HepG2 (cell line): ENCODE data around the gene SLC22A14. TPM values are rescaled to one million over a fixed set of nuclear protein-coding genes. Genes with fewer than 3 reads are reported as not detected.

ENCODE experiments used
- AKAP8 ChIP-seq: sonication (generic); formaldehyde crosslinking; IDR thresholded peaks from 2 replicates; pipeline ENCODE4 v1.5.1; 2020; ENCODE audit warnings: mild to moderate bottlenecking, missing genetic modification reagents
- BCL3 ChIP-seq: sonication (generic); formaldehyde crosslinking; IDR thresholded peaks from 2 replicates; pipeline ENCODE4 v1.5.1; 2020; ENCODE audit warnings: mild to moderate bottlenecking, missing genetic modification reagents, moderate library complexity
- FOXJ3 ChIP-seq: sonication (generic); formaldehyde crosslinking; IDR thresholded peaks from 2 replicates; pipeline ENCODE4 v1.4.0; 2020; ENCODE audit warnings: missing genetic modification reagents, mild to moderate bottlenecking, borderline replicate concordance
- HDAC1 ChIP-seq: sonication (generic); formaldehyde crosslinking; IDR thresholded peaks from 2 replicates; pipeline ENCODE4 v1.5.1; 2020; ENCODE audit warnings: mild to moderate bottlenecking, missing genetic modification reagents
- KLF16 ChIP-seq, 2 experiments: sonication (generic) in 1 of 2; formaldehyde crosslinking in 1 of 2; IDR thresholded peaks; 2 replicates each; pipeline versions ENCODE4 v1.6.1 to v1.8.0; 2016 to 2023; ENCODE audit warnings: missing genetic modification reagents in 2 of 2, missing compliant biosample characterization in 1 of 2
- LCORL ChIP-seq, 2 experiments: fragments of 450-650 bp in 1 of 2; sonication (generic) in 1 of 2; formaldehyde crosslinking in 1 of 2; IDR thresholded peaks; 2 replicates each; pipeline versions ENCODE4 v1.5.0 to v1.6.1; 2017 to 2020; ENCODE audit warnings: antibody characterized with exemption in 1 of 2, missing genetic modification reagents in 1 of 2
- MTF1 ChIP-seq: sonication (generic); formaldehyde crosslinking; IDR thresholded peaks from 2 replicates; pipeline ENCODE4 v1.5.0; 2020; ENCODE audit warnings: missing genetic modification reagents
- ZFP41 ChIP-seq: sonication (generic); formaldehyde crosslinking; IDR thresholded peaks from 2 replicates; pipeline ENCODE4 v1.4.0; 2020; ENCODE audit warnings: mild to moderate bottlenecking, missing genetic modification reagents, borderline replicate concordance
- ZFP90 ChIP-seq: sonication (generic); formaldehyde crosslinking; IDR thresholded peaks from 2 replicates; pipeline ENCODE4 v1.8.0; 2022; ENCODE audit warnings: missing genetic modification reagents, mild to moderate bottlenecking, inconsistent platforms, borderline replicate concordance
- ZKSCAN8 ChIP-seq: IDR thresholded peaks from 2 replicates; pipeline ENCODE4 v1.6.1; 2016; ENCODE audit warnings: borderline replicate concordance, missing genetic modification reagents, missing compliant biosample characterization
- ZNF138 ChIP-seq: sonication (generic); formaldehyde crosslinking; IDR thresholded peaks from 2 replicates; pipeline ENCODE4 v1.5.0; 2020; ENCODE audit warnings: mild to moderate bottlenecking, low read depth, missing genetic modification reagents
- ZNF770 ChIP-seq: sonication (generic); formaldehyde crosslinking; IDR thresholded peaks from 2 replicates; pipeline ENCODE4 v1.5.0; 2020; ENCODE audit warnings: mild to moderate bottlenecking, missing genetic modification reagents
- polyA plus RNA-seq, 8 experiments: library from polyadenylated mRNA; depleted of rRNA in 3 of 8; stranded (reverse) in 7 of 8; unstranded in 1 of 8; fragments of >200 nt; fragmentation: Illumina TruSeq in 4 of 8; extraction: Trizol in 4 of 8; gene quantifications; 2 replicates each; pipeline versions ENCODE4 v1.2.1 to v1.2.3, GENCODE V29; 2011 to 2016; ENCODE audit warnings: low read depth in 4 of 8, missing spikeins in 1 of 8, mixed read lengths in 1 of 8; ENCODE audit not compliant: insufficient read depth in 1 of 8
- total RNA-seq, 5 experiments: library from RNA; depleted of rRNA; stranded (reverse); fragments of >200 nt; fragmentation: Illumina TruSeq; extraction: Trizol; gene quantifications; 2 replicates each; pipeline ENCODE4 v1.2.3, GENCODE V29; 2016; ENCODE audit warnings: low read depth in 1 of 5

The SLC22A14 gene
- total and polyA plus RNA-seq, 2 of the 13 experiments (the other 11 are each of a cell fraction or from before 2014, with no cell fraction given) = 0.03 TPM; not detected in 1

GRCh38 chr3:38283810-38284755 is 2.0 kb downstream of the SLC22A14 start (continued):
- TF ChIP-seq ZNF770 (CRISPR knock-in tag) (no peak), FOXJ3 (CRISPR knock-in tag) (no peak), HDAC1 (no peak), MTF1 (no peak), ZKSCAN8 (CRISPR knock-in tag) (no peak), KLF16 (CRISPR knock-in tag; IDR thresholded peaks at IDR 0.05) (no peak), ZNF138 (no peak), BCL3 (CRISPR knock-in tag) (no peak), AKAP8 (CRISPR knock-in tag) (no peak), ZFP41 (CRISPR knock-in tag) (no peak), LCORL (IDR thresholded peaks at IDR 0.05) (no peak), LCORL (CRISPR knock-in tag; IDR thresholded peaks at IDR 0.05) (no peak), ZFP90 (CRISPR knock-in tag) (no peak)
